Aorta (tissue), 5 donors: Measurements from ENCODE around the gene ISCA1. TPM values are rescaled to one million over a fixed set of nuclear protein-coding genes. Genes with fewer than 3 reads are reported as not detected.

Experiments used
- ATAC-seq: fragments of 200-7000 bp; cut with Tn5 transposase; one replicate; pipeline ENCODE4 v1.9.1; 2022; ENCODE audit warnings: moderate library complexity; ENCODE audit not compliant: low FRiP score
- DNase-seq, 2 donors: peaks; one replicate each; pipeline ENCODE4 v3.0.0-alpha.2; 2020
- H3K27ac ChIP-seq, 2 donors: one replicate each; pipeline ENCODE4 v1.5.1; 2013; ENCODE audit warnings: low read length in 2 of 2, mild to moderate bottlenecking in 2 of 2, moderate library complexity in 2 of 2, control low read depth in 1 of 2, inconsistent platforms in 1 of 2, low read depth in 1 of 2
- H3K27me3 ChIP-seq, 2 donors: one replicate each; pipeline ENCODE4 v1.6.1; 2013; ENCODE audit warnings: control low read depth in 1 of 2, low read length in 1 of 2, mild to moderate bottlenecking in 1 of 2, moderate library complexity in 1 of 2; ENCODE audit not compliant: insufficient read depth in 2 of 2, control insufficient read depth in 1 of 2
- H3K36me3 ChIP-seq, 2 donors: one replicate each; pipeline ENCODE4 v1.6.1; 2013; ENCODE audit warnings: control low read depth in 1 of 2, low read length in 1 of 2, mild to moderate bottlenecking in 1 of 2; ENCODE audit not compliant: insufficient read depth in 2 of 2, control insufficient read depth in 1 of 2
- H3K4me1 ChIP-seq, 2 donors: one replicate each; pipeline ENCODE4 v1.6.1; 2013; ENCODE audit warnings: low read length in 2 of 2, control low read depth in 1 of 2, mild to moderate bottlenecking in 1 of 2, moderate library complexity in 1 of 2; ENCODE audit not compliant: insufficient read depth in 2 of 2, control insufficient read depth in 1 of 2
- H3K4me3 ChIP-seq, 2 donors: one replicate each; pipeline ENCODE4 v1.5.1; 2013; ENCODE audit warnings: low read length in 2 of 2, control low read depth in 1 of 2, mild to moderate bottlenecking in 1 of 2
- H3K9me3 ChIP-seq: one replicate; pipeline ENCODE4 v1.6.1; 2013; ENCODE audit warnings: mild to moderate bottlenecking, low read length; ENCODE audit not compliant: control insufficient read depth
- WGBS, 2 donors: extraction: QIAGEN DNeasy Blood & Tissue Kit; methylation state at CpG; one replicate each; pipeline ENCODE4 v1.1.7; 2013; 5-methylcytosine and 5-hydroxymethylcytosine counted together
- intact Hi-C, 2 donors: fragments of 100-400 bp; cut with DNase I; formaldehyde crosslinking; loops; one replicate each; pipeline versions ENCODE4 v1.14.2 to v1.15.0; 2022
- polyA plus RNA-seq, 2 donors: library from polyadenylated mRNA; stranded (reverse); fragments of 200-250 nt; gene quantifications; one replicate each; pipeline ENCODE4 v1.2.3, GENCODE V29; 2013
- total RNA-seq, 2 donors: library from RNA; stranded (reverse); fragmentation: NEBNext Ultra II Directional; extraction: Animal tissue kit (Norgen Biotek cat#: 25700); gene quantifications; one replicate each; pipeline ENCODE4 v1.2.1, GENCODE V29; 2021
- donor health status: healthy with polysubstance abuse.
- donor health status: Bipolar disorder and iron deficiency.
- donor health status: DM: no; HTN: no; CAD: no.
- donor health status: DM: no; HTN: no; CAD: no.
- donor health status: DM: yes; HTN: yes; CAD: no.

ISCA1 gene
- total and polyA plus RNA-seq, 4 donors: 24.1 to 53.6 (median 35.2) TPM

- no peak for ATAC-seq
- Histone ChIP-seq H3K27me3 (no peaks in the 10 kb centered on the region), H3K27ac (no peak overlapping the region), H3K9me3 (no peaks in the 10 kb centered on the region), H3K4me1 (no peaks in the 10 kb centered on the region), H3K4me3 (no peak overlapping the region), H3K36me3 (peaks cover 2 to 4% of the 10 kb centered on the region in 2 donors)
- 66 to 70% methylated on average over 2 of the region's 2 CpGs for WGBS, 2 donors
- DNase-seq: no peak
- intact Hi-C loops: no loop called here
Observed at GRCh38 chr9:86230858-86231257, 51.5 kb downstream of the ISCA1 start.

GRCh38 chr9:86222667-86223066 is 59.7 kb downstream of the ISCA1 start:
- WGBS, 2 donors: 85 to 87% methylated on average over 4 of the region's 4 CpGs
- no peak for ATAC-seq

DNA sequence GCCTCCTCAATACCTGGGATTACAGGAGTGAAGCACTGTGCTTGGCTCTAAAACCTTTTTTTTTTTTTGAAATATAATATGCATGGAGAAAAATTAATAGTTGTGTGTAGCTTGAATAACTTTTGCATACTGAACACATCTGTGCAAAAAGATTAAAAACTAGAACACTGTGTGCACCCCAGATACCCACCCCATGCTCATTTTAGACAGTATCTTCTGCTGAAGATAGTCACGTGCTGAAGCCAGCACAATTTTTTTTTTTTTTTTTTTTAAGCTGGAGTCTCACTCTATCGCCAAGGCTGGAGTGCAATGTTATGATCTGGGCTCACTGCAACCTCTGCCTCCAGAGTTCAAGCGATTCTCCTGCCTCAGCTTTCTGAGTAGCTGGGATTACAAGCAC is 62.7 kb downstream of the ISCA1 start:
- Histone ChIP-seq H3K9me3 (no peaks in the 10 kb centered on the region), H3K27me3 (no peaks in the 10 kb centered on the region), H3K4me3 (no peak overlapping the region), H3K36me3 (no peaks in the 10 kb centered on the region), H3K27ac (no peak overlapping the region), H3K4me1 (no peaks in the 10 kb centered on the region)
- intact Hi-C loops: no loop called here
- ATAC-seq: no peak
- 74 to 78% methylated on average over 3 of the region's 3 CpGs for WGBS, 2 donors
- DNase-seq: no peak

More at GRCh38 chr9:86222667-86223066, 59.7 kb downstream of the ISCA1 start:
- no peak overlapping the region for H3K4me3 ChIP-seq
- peaks cover 2 to 4% of the 10 kb centered on the region in 2 donors for H3K36me3 ChIP-seq
- intact Hi-C loops: no loop called here
- no peak for DNase-seq
- H3K27ac ChIP-seq: no peak overlapping the region
- H3K9me3 ChIP-seq: no peaks in the 10 kb centered on the region
- H3K4me1 ChIP-seq: no peaks in the 10 kb centered on the region
- no peaks in the 10 kb centered on the region for H3K27me3 ChIP-seq

DNA sequence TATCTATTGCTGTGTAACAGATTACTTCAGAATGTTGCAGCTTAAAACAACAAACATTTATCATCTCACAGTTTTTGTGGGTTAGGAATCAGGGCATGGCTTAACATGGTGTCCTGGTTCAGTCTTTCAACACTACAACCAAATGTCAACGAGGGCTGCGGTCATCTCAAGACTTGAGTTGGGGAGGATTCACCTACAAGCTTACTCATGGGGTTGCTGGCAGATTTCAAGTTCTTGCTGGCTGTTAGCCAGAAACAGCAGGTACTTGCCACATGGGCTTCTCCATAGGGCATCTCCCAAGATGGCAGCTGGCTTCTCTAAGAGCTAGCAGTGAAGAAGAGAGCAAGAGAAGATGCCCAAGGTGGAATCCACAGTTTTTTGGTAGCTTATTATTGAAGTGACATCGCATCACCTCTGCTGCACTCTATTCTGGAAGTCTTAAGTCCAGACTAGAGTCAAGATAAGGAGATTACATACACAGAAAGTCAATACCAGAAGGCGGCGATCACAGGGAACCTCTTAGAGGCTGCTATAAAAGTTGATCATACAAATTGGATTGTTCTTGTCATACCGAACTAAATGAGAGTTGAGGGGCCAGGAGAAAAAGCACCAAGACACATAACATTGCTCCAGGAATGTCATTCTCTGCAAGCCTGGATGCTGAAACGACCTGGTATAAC is 65.1 kb downstream of the ISCA1 start:
- Histone ChIP-seq H3K27me3 (no peaks in the 10 kb centered on the region), H3K9me3 (no peaks in the 10 kb centered on the region), H3K4me1 (no peaks in the 10 kb centered on the region), H3K4me3 (no peak overlapping the region), H3K27ac (no peak overlapping the region), H3K36me3 (no peaks in the 10 kb centered on the region)
- 83 to 85% methylated on average over 7 of the region's 7 CpGs for WGBS, 2 donors
- intact Hi-C loops: no loop called here
- DNase-seq: no peak
- ATAC-seq: no peak

Other genes with a start within 250 kb of the ISCA1 start
- 10 to 100 TPM; 14.4 to 29.4 TPM for gene GOLM1, start 183.0 kb downstream of the ISCA1 start, total RNA-seq
- 1 to 10 TPM; 4.6 to 5.5 TPM for gene GOLM1, start 183.0 kb downstream of the ISCA1 start, polyA plus RNA-seq
- 1 to 10 TPM; 1.3 to 1.4 TPM for gene C9orf153, start 22.9 kb downstream of the ISCA1 start, total RNA-seq
- gene C9orf153, start 22.9 kb downstream of the ISCA1 start, polyA plus RNA-seq: not detected
- gene TUT7, start 71.9 kb upstream of the ISCA1 start, total RNA-seq: 10 to 100 TPM; 27.9 to 38.1 TPM
- gene TUT7, start 71.9 kb upstream of the ISCA1 start, polyA plus RNA-seq: 1 to 10 TPM; 7.1 to 8.4 TPM